ENCODE results near the gene HAGHL.
"Not testable (repeated sequence)": the region's sequence is repeated elsewhere in the genome, so short reads cannot be mapped to it uniquely, and the experiment has no call there.

HAGHL gene

DNA sequence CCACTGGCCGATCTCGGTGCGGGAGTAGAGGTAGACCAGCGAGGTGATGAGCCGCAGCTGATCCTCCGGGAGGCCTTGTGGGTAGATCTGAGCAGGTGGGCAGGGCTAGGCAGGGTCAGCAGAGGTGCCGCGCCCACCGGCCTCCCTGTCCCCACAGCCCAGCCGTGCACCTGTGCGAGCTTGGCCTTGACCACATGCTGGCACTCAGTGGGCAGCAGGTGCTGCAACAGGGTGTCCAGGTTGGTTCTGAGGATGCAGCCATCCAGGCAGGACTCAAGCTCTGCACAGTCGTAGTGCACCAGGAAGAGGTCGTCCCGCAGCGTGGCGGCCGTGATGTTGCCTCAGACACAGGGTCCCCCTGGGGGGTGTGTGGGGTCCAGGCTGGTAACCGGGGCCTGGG is 46.1 kb downstream of the HAGHL start:
- Histone ChIP-seq H3K27me3 (ENCODE audit: control insufficient read depth, insufficient read depth, low read length) (no peaks in the 10 kb centered on the region), H3K9me3 (ENCODE audit: control insufficient read depth, low read length) (no peaks in the 10 kb centered on the region), H3K36me3 (ENCODE audit: control insufficient read depth, insufficient read depth, low read length) (no peaks in the 10 kb centered on the region), H3K9ac (ENCODE audit: low read length) (no peak overlapping the region), H3K4me3 (ENCODE audit: low read length) (no peak overlapping the region), H3K4me1 (ENCODE audit: control insufficient read depth, insufficient read depth, low read length) (no peaks in the 10 kb centered on the region)

DNA sequence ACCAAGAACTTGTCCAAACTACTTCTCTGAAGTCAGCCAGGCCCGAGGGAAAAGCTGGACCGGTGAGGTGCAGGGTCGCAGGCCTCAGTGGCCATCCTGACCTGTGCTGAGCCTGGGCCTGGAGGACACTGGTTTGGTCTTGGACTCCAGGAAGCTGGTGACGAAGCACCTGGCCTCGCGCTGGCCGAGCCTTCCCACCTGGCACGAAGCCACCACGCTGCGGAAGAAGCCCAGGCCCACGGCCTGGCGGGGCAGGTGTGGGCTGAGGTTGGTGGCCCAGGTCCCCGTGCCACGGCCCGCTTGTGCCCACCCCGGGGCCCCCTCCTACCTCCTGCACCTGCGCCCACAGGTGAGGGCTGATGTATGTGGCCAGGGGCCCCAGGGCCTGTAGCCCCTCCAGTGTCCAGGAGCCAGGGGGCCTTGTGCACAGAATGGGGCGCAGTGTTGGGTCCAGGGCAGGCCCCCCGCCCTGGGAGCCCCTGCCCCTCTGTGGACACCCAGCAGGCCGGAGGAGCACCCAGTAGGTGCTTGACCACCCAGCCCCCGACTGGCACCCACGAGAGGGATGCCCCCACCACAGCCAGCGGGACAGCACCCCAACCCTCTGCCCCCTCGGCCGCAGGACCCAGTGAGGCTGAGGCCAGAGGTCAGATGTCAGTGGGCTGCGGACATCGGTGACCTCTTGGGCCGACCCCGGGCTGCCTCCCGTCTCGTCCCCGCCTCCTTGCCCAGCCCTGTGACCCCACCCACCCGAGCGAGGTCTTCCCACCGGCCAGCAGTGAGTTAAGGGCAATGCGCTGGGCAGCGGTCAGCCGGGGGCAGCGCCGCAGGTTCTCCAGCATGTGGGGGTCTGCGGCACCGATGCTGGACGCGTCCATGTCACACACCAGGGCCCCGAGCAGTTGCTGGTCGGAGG is 47.4 kb downstream of the HAGHL start:
- Histone ChIP-seq H3K4me3 (ENCODE audit: low read length) (no peak overlapping the region), H3K27me3 (ENCODE audit: control insufficient read depth, insufficient read depth, low read length) (peaks cover 6% of the 10 kb centered on the region), H3K36me3 (ENCODE audit: control insufficient read depth, insufficient read depth, low read length) (no peaks in the 10 kb centered on the region), H3K9me3 (ENCODE audit: control insufficient read depth, low read length) (no peaks in the 10 kb centered on the region), H3K4me1 (ENCODE audit: control insufficient read depth, insufficient read depth, low read length) (no peaks in the 10 kb centered on the region), H3K9ac (ENCODE audit: low read length) (no peak overlapping the region)

DNA sequence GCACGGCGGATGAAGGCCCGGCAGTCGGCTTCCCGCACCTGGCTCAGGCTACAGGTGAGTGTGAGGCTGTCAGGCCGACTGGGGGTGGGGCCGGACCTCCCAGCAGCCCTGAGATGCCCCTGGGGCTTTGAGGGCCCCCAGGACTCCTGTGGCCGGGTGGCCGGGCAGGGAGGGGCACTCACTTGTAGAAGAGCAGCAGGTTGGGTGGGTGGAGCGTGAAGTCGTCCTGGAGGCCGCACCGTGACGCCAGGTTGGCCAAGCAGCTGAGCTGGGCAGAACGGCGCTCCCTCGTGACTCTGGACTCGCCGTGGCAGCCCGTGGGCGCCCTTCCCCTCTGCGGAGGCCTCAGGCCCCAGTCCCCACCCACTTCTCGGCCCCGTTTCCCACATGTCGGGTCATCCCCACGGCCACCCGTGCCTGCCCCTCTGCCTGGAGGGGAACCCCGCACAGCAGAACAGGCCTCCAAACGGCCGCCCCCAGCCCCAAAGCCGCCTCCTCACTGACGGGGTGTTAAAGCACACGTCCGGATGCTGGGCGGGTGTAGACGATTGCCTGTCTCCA is 48.4 kb downstream of the HAGHL start:
- H3K27me3 ChIP-seq (ENCODE audit: control insufficient read depth, insufficient read depth, low read length) = peaks cover 6% of the 10 kb centered on the region

DNA sequence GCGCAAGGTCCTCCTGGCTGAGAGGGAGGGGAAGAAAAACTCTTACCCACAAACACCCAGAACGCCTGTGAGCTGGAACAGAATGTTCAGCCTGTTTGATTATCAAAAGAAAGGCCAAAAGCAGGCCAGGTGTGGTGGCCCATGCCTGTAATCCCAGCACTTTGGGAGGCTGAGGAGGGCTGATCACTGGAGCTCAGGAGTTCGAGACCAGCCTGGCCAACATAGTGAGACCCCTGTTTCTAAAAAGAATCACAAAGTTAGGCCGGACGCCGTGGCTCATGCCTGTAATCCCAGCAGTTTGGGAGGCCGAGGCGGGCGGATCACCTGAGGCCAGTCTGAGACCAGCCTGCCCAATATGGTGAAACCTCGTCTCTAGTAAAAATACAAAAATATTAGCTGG is 49.4 kb downstream of the HAGHL start:
- not testable (repeated sequence) for H3K9me3 ChIP-seq (ENCODE audit: control insufficient read depth, low read length); H3K27me3 ChIP-seq (ENCODE audit: control insufficient read depth, insufficient read depth, low read length); H3K4me3 ChIP-seq (ENCODE audit: low read length); H3K36me3 ChIP-seq (ENCODE audit: control insufficient read depth, insufficient read depth, low read length); H3K9ac ChIP-seq (ENCODE audit: low read length); H3K4me1 ChIP-seq (ENCODE audit: control insufficient read depth, insufficient read depth, low read length)

More for the DNA sequence above, 48.4 kb downstream of the HAGHL start:
- H3K36me3 ChIP-seq (ENCODE audit: control insufficient read depth, insufficient read depth, low read length) = no peaks in the 10 kb centered on the region
- H3K9ac ChIP-seq (ENCODE audit: low read length) = no peak overlapping the region
- H3K4me3 ChIP-seq (ENCODE audit: low read length) = no peak overlapping the region
- no peaks in the 10 kb centered on the region for H3K9me3 ChIP-seq (ENCODE audit: control insufficient read depth, low read length)
- H3K4me1 ChIP-seq (ENCODE audit: control insufficient read depth, insufficient read depth, low read length) = no peaks in the 10 kb centered on the region

DNA sequence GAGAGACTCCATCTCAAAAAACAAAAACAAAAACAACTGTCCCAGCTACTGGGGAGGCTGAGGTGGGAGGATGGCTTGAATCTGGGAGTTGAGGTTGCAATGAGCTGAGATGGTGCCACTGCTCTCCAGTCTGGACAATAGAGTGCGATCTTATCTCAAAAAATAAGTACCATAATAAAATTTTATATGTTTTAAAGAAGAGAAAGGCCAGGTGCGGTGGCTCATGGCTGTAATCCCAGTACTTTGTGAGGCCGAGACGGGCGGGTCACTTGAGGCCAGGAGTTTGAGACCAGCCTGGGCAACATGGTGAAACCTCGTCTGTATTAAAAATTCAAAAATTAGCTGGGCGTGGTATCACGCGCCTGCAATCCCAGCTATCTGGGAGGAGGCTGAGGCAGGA is 49.9 kb downstream of the HAGHL start:
- Histone ChIP-seq H3K27me3 (ENCODE audit: control insufficient read depth, insufficient read depth, low read length) (peaks cover 9% of the 10 kb centered on the region), H3K36me3 (ENCODE audit: control insufficient read depth, insufficient read depth, low read length) (no peaks in the 10 kb centered on the region), H3K9me3 (ENCODE audit: control insufficient read depth, low read length) (no peaks in the 10 kb centered on the region), H3K4me1 (ENCODE audit: control insufficient read depth, insufficient read depth, low read length) (no peaks in the 10 kb centered on the region), H3K4me3 (ENCODE audit: low read length) (no peak overlapping the region), H3K9ac (ENCODE audit: low read length) (no peak overlapping the region)

DNA sequence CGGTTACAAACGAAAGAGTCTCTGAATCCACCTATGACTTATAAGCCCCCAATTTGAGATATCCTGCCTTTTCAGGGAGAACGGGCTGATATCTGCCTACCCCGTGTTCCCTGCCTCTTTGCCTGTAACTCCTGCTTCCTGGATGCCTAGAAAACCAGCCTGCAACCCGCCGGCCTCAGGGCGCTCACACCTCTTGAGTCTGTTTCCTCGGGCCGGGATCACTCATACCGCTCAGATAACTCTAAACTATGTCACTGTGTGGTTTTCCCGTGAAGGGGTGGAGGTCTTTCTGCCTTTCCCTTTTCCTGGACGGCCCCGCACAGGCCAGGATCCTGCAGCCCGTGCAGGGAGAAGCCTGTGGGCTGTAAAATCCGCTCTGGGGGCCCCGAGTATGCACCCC is 50.9 kb downstream of the HAGHL start:
- peaks cover 5% of the 10 kb centered on the region for H3K4me1 ChIP-seq (ENCODE audit: control insufficient read depth, insufficient read depth, low read length)
- no peaks in the 10 kb centered on the region for H3K9me3 ChIP-seq (ENCODE audit: control insufficient read depth, low read length)
- no peak overlapping the region for H3K9ac ChIP-seq (ENCODE audit: low read length)
- H3K27me3 ChIP-seq (ENCODE audit: control insufficient read depth, insufficient read depth, low read length) = peaks cover 19% of the 10 kb centered on the region
- H3K36me3 ChIP-seq (ENCODE audit: control insufficient read depth, insufficient read depth, low read length) = no peaks in the 10 kb centered on the region
- H3K4me3 ChIP-seq (ENCODE audit: low read length) = no peak overlapping the region

DNA sequence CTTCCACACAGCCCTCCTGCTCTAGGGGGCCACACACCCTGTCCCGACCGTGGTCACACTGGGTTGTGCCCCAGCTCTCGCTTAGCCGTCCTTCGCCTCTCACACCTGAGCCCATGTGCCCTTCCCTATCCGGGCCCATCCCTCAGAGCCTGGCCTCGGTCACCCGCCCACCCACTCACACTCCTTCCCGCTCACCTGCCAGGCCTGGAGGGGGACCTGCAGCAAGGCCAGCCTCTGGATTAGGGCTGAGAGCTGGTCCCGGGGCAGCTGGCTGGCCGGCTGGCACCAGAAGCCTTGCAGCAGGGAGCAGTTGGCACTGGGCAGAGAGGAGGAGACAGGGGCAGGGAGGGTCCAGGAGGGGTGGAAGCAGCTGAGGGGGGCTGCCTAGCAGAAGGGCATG is 51.5 kb downstream of the HAGHL start:
- H3K4me1 ChIP-seq (ENCODE audit: control insufficient read depth, insufficient read depth, low read length) = peaks cover 11% of the 10 kb centered on the region
- no peaks in the 10 kb centered on the region for H3K36me3 ChIP-seq (ENCODE audit: control insufficient read depth, insufficient read depth, low read length)
- no peak overlapping the region for H3K4me3 ChIP-seq (ENCODE audit: low read length)
- H3K9ac ChIP-seq (ENCODE audit: low read length) = no peak overlapping the region
- H3K27me3 ChIP-seq (ENCODE audit: control insufficient read depth, insufficient read depth, low read length) = peaks cover 25% of the 10 kb centered on the region
- no peaks in the 10 kb centered on the region for H3K9me3 ChIP-seq (ENCODE audit: control insufficient read depth, low read length)

DNA sequence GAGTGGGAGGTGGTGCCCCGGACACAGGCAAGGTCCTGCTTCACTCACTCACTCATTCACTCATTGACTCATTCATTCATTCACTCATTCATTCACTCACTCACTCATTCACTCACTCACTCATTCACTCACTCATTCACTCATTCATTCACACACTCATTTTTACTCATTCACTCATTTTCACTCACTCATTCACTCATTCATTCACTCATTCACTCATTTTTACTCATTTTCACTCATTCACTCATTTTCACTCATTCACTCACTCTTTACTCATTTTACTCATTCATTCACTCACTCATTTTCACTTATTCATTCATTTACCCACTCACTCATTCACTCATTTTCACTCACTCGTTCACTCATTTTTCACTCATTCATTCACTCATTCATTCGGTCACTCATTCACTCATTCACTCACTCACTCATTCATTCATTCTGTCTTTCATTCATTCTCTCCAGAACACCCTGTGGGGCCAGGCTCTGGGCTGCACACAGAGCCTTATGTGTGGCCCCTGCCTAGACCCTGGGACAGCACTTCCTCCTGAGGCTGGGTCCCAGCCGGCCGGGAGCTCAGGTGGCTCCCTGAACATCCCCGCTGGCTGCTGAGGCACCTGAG is 52.1 kb downstream of the HAGHL start:
- Histone ChIP-seq H3K4me1 (ENCODE audit: control insufficient read depth, insufficient read depth, low read length) (peaks cover 17% of the 10 kb centered on the region), H3K27me3 (ENCODE audit: control insufficient read depth, insufficient read depth, low read length) (peaks cover 31% of the 10 kb centered on the region), H3K36me3 (ENCODE audit: control insufficient read depth, insufficient read depth, low read length) (no peaks in the 10 kb centered on the region), H3K9me3 (ENCODE audit: control insufficient read depth, low read length) (no peaks in the 10 kb centered on the region), H3K4me3 (ENCODE audit: low read length) (no peak overlapping the region), H3K9ac (ENCODE audit: low read length) (no peak overlapping the region)

Measured in mucosa of stomach (tissue), 1 donor.